ENCODE results near the gene MGME1. TPM values are rescaled to one million over a fixed set of nuclear protein-coding genes. Genes with fewer than 3 reads are reported as not detected.

MGME1 gene
- total RNA-seq, 1 donor from 2014 or later, result 13.9 TPM

DNA sequence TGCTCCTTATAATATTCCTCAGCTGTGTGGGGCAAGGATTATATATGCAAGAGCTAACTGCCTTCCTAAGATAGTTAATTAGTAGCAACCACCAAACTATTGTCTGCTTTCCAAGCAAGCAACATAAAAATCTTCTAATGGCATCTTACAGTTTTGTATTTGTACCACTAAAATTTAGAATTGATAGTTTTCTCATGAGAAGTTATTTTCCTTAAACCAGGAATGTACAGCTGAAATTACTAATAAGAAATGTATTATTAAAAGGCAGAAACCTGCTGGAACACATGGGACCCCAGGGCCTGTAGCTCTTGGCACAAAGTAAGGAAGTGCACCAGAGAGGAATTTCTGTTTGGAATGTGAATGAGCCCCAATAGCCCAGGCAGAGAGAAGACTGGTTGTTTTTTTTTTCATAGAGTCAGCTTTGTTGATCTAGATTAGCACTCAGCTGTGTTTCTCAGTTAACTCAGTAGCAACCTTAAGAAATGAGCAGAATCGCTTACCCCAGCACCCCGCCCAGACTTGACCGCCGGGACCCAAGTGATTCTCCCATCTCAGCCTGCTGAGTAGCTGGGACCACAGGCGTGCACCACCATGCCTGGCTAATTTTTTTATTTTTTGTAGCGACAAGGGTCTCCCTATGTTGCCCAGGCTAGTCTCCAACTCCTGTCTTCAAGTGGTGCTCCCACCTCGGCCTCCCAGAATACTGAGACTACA, 2.6 kb downstream of the MGME1 start:
- DNase-seq (no peak), ATAC-seq (no peak)
- intact Hi-C loops (cut with micrococcal nuclease), result no loop called here

DNA sequence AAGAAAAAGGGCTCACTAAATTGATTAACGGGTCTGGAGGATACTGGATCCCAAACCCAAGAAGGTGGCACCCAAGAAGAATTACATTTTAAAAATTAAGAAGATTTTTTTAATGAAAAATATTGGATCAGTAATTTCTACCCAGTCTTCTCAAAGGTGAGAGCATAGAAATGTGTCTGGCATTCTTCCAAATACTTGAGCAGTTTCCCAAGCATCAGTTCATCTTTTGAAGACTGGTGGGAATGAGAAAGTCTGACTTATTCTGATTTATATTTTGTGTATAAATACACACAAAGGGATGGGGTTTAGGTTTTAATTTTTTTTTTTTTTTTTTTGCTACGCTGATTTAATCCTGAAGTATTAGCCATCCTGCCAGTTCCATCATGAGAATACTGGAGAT, 3.3 kb downstream of the MGME1 start:
- no peak for ATAC-seq
- intact Hi-C loops (cut with micrococcal nuclease), result no loop called here
- no peak for DNase-seq

DNA sequence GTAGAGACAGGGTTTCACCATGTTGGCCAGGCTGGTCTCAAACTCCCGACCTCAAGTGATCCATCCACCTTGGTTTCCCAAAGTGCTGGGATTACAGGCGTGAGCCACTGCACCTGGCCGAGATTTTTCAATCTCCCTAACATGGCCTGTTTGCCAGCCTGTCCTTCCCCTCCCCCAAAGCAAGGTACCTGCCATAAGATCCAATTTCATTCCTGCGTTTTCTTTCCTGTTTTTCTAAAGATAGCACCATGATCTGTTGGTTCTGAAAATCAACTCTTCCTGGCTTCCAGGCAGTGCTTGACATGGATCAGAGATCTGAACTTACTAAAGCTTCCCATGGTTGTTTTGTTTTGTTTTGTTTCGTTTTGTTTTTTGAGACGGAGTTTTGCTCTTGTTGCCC, 7.5 kb downstream of the MGME1 start:
- DNase-seq (no peak), ATAC-seq (no peak)
- intact Hi-C loops (cut with micrococcal nuclease), result no loop called here

DNA sequence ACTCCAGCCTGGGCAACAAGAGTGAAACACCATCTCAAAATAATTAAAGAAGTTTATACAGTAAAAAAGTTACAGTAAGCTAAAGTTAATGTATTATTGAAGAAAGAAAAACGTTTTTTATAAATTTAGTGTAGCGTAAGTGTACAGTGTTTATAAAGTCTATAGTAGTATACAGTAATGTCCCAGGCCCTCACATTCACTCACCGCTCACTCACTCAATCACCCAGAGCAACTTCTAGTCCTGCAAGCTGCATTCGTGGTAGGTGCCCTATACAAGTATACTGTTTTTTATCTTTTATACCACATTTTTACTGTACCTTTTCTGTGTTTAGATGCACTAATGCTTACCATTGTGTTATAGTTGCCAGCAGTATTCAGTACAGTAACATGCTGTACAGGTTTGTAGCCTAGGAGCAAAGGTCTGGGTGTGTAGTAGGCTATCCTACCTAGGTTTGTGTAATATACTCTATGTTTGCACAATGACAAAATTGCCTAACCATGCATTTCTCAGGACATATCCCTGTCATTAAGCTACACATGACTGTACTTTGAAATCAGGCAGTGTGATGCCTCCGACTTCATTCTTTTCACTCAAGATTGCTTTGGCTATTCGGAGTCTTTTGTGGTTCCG, 16.7 kb downstream of the MGME1 start:
- ATAC-seq (no peak), DNase-seq (no peak)
- intact Hi-C loops (cut with micrococcal nuclease), result no loop called here

DNA sequence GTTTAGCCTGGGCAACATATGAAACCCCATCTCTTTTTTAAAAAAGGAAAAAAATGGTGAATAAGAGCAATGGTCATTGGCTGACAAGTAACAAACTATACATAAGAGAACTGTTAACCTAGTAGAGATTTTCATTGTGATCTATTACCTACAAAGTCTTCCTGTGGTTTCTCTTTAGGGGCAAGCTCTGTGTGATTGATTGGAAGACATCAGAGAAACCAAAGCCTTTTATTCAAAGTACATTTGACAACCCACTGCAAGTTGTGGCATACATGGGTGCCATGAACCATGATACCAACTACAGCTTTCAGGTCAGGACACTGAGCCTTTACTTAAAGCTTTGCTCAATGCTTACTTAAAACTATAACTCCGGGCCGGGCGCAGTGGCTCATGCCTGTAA, 19.2 kb downstream of the MGME1 start:
- ATAC-seq (no peak), DNase-seq (no peak)
- intact Hi-C loops (cut with micrococcal nuclease), result no loop called here

DNA sequence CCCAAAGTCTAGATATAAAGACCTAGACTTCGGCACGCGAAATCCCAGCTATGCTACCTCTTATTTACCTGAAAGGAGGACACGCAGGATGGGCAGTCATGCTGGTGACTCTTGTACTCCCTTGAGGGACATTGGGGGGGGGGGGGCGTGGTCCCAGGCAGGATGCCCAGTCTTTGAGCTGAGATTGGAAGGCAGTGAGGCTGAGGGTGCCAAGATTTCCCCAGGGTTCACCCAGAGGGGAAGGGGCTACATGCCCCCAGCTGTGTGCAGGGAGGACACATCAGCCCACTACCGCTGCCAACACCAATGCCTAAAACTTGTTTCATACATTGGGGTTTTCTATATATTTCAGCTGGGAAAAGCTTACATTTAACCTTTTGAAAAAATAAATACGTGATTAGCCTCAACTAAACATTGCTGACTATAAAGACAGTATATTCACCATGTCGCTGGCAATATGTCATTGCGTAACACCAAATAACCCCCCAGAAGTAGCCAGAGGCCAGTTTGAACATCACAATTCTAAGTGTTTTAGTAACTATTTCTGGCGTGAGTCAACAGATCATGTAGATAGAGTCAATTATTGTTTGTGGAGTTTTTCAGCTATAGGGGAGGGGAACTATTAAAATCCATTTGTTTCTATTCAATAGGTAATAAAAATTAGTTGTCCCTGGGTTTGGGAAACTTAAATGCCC, 21.6 kb downstream of the MGME1 start:
- intact Hi-C loops (cut with micrococcal nuclease), result loop anchor here (10.0 kb wide), 1 partner anchor 486 kb away; no protein-coding TSS in a partner anchor
- DNase-seq (no peak), ATAC-seq (no peak)

DNA sequence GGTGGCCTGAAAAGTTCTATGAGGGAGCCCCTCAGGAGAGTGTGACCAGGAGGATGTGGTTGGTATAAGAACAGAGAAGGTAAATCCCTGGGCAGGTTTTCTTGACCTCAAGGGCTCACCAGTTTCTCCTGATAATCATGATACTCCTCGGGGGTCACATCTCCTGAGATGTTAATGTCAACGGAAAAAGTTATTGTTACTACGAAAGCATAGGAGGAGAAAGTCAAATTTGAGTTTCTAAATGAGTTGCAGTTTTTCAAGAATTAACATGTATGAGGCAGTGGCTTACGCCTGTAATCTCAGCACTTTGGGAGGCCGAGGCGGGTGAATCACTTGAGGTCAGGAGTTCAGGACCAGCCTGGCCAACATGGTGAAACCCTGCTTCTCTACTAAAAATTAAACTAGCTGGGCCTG, 23.4 kb downstream of the MGME1 start:
- ATAC-seq (no peak), DNase-seq (no peak)
- intact Hi-C loops (cut with micrococcal nuclease), result loop anchor here (10.0 kb wide), 1 partner anchor 487 kb away; no protein-coding TSS in a partner anchor

DNA sequence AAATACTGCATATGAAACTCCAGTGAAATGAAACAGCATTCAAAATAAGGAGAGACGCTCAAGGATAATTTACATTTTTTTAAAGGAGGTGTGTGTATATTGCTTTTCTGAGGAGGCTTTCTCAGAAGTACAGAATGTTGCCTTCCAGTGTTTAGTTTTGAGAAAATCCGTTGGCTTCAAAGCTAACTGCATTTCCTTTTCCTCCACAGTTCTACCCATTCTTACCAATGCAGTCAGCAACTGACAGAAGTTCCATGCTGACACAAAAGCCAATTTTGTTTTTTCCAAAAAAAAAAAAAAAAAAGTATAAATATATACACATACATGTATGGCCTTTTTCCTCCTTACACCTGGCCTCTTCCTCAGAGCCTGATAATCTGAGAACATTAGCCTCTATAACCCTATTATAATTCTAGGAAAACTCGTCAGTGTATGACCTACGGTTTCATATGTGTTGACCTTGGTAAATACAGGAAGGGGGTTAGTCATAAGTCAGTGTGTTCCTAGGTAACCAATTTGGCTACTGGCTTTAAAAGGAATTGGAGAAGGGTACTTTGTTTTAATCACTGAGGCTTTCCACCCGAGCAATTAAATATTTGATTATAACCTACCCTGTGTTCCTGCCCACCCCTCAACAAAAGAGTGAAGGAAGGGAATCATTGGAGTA, 24.2 kb downstream of the MGME1 start:
- no peak for DNase-seq
- intact Hi-C loops (cut with micrococcal nuclease), result loop anchor here (10.0 kb wide), 1 partner anchor 488 kb away; no protein-coding TSS in a partner anchor
- ATAC-seq, result no peak

DNA sequence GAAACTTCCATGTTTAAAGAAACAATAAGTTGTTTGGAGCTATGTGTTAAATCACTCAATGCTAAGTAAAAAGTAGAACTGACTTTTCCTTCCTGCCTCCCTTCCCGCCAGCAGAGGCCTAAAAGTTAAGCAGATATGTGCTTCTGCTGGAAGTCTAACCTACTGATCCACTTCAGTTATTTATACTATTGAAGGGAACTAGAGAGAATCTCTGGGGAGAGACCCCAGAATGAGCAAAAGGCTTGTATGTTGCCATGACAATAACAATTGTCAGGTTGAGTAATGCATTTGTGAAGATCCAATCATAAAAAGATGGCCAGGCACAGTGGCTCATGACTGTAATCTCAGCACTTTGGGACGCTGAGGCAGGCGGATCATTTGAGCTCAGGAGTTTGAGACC, 24.7 kb downstream of the MGME1 start:
- no peak for ATAC-seq
- no peak for DNase-seq
- intact Hi-C loops (cut with micrococcal nuclease), result loop anchor here (10.0 kb wide), 1 partner anchor 489 kb away; no protein-coding TSS in a partner anchor

DNA sequence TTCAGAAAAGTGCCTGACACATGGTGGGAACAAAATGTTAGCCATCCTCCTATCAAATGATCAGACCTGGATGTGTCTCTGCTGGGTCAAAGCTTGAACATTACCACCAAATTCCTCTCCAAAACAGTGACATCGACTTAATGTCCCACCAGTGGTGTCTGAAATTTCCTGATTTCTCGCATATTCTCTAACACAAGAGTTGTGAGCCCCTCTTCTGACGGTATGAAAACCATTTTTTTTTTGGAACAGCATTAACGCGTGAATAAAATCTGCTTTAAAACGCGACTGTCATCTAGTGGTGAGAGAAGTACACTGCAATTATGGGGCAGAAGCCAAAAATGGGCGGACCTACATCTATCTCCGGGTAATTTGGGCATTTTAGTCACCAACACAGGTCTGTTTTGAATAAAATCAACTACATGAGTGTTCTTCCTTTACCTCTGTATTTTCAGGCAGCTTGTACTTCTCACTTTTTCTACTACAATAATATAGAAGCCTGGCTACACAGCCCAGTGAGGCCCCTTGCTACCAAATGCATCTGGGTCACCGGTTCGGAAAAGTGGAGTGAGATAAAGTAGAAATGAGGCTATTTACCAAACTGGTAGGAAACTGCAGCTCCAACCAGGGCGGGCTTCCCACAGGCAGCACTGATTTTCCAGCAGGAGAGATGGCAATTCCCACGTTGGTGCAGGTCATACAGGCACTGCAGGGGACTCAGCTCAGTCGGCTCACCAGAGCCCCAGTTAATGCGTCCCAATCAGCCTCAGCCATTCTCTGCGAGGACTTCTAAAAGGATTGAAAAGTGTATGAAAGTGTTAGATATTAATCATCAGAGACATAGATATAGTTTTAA, 27.4 kb downstream of the MGME1 start:
- intact Hi-C loops (cut with micrococcal nuclease), result loop anchor here (10.0 kb wide), 1 partner anchor 491 kb away; no protein-coding TSS in a partner anchor
- ATAC-seq, result peak; percentile 71
- no peak for DNase-seq

DNA sequence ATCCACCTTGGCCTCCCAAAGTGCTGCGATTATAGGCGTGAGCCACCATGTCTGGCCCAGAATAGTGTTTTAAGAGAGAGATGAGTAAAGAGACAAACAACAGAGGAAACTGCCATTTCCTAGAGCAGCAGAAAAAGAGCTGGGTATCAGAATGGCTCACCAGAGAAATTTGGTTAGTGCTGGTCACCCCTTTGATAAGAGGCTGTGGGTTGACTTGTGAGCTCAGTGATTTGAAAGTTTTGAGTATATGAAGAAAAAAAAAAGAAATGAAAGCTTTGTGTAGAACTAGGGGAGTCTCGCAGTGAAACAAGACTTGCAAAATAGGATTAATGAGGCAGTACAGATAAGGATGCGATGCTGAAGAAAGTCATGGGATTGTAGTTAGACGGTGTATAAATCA, 29.6 kb downstream of the MGME1 start:
- no peak for DNase-seq
- ATAC-seq, result no peak
- intact Hi-C loops (cut with micrococcal nuclease), result loop anchor here (10.0 kb wide), 1 partner anchor 494 kb away; no protein-coding TSS in a partner anchor

DNA sequence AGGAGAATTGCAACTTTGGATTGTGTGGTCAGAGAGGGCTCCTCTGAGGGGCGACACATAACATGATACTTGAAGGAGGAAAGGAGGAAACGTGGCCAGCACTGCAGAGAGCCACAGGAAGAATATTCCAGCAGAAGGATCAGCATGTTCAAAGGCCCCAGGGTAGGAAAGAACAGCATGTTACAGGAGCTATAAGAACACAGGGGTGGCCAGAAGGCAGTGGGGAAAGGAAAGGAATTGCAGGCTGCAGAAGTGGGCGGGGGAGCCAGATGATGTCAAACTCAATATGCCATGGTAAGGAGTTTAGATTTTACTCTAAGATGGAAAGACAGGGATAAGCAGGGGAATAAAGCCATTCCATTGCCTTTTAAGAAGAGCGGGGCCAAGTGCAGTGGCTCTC, 30.7 kb downstream of the MGME1 start:
- ATAC-seq, result no peak
- no peak for DNase-seq
- intact Hi-C loops (cut with micrococcal nuclease), result loop anchor here (10.0 kb wide), 1 partner anchor 495 kb away; no protein-coding TSS in a partner anchor

DNA sequence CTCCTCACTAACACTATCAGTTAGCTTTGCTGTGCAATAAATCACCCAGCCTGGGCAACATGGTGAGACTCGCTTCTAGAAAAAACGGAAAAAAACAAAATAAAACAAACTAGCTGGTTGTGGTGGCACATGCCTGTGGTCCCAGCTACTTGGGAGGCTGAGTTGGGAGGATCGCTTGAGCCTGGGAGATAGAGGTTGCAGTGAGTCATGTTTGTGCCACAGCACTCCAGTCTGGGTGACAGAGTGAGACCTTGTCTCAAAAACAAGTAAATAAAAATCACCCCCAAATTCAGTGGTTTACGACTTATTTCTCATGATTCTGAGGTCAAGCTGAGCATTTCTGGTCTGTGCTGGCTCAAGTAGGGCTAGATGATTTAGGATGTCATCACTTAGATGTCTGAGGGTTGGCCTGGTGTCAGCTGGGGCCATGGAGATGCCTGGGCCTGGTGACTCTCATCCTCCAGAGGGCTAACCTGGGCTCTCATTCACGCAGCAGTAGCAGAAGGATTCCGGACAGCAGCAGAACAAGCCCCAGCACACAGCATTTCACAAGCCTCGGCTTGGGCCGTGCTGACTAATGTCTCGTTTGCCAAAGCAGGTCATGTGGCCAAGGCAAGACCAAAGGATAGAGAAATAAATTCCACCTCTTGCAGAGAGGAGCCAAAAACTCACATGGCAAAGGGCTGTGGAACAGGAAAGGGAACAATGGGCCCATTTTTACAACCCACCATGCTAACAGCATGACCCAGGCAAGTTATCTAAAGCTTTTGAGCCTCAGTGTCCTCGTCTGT, 32.5 kb downstream of the MGME1 start:
- intact Hi-C loops (cut with micrococcal nuclease), result no loop called here
- DNase-seq, result peak; percentile 64
- ATAC-seq, result peak; percentile 95

DNA sequence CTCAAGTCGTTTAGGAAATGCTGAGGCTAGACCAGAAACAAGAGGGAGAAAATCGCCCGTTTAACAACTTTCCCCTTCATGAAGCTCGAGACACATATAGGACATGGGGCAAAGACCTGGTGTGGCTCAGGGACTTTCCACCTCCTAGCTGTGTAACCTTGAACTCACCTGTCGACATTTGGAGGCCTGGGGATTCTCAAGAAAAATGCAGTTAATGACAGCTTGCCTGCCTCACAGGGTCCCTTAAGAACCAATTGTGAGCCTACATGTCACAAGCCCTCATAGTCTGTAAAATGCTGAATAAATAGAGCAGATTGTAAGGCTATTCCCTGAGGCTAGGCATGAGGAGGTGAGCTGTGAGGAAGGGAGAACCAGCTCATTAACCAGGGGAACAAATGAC, 35.1 kb downstream of the MGME1 start:
- ATAC-seq (no peak), DNase-seq (no peak)
- intact Hi-C loops (cut with micrococcal nuclease), result no loop called here

DNA sequence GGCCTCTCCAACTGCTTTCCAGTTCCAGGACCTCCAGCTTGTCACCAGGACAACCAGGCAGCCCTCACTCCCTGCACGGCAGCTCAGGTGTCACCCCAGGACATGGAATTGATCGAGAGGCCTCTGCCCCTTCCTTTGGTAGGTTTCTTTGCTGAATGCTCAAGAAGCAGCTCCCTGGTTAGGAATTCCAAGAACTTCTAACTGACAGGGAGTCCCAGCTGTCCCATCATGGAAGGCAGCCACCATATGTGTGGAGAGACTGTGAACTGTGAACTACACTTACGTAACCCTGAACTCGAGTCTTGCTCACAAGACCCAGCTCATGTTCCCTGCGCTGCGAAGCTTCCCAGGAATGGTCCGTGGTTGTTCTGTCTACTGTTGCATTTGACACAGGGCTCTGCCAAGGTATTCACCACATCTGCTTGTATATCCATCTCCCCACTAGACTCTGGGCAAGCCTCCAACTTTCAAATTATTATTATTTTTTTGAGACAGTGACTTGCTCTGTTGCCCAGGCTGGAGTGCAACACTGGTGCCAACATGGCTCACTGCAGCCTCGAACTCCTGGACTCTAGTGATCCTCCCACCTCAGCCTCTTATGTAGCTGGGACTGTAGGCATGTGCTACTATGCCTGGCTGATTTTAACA, 35.7 kb downstream of the MGME1 start:
- intact Hi-C loops (cut with micrococcal nuclease), result no loop called here
- ATAC-seq, result no peak
- no peak for DNase-seq

DNA sequence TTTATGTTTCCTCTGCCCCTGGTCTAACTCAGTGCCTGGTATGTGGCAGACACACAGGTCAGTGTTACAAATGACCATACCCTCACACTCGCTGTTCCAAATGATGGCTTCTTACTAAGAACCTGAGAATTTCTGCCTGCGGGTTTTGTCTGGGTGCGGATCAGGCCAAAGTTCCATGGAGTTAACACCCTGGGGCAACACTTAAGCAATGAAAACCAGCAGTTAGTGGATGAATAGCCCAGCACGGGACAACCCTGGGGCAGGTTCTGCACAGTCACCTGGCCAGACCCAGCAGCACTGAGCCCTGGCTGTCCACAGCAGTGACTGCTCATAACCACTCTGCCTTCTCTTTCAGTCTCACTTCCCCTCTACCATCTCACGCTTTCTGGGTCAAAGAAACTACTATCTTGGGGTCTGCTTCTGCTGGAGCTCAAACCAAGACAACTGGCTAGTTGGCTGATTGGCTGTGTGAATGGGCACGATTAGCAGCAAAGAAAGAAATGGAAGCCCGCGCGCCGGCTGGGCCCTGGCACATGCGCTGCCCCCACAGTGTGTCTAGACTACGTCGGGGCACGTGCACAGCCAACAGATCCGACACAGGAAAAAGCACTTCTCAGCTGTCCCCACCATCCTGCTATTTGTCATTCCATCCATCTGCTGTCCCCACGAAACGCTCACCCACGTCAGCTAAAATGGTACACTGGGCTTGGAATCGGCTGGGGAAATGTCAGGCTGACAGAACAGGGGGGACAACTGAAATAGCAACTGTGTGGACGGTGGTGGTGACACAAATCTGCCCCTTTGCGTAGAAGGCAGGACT, 36.6 kb downstream of the MGME1 start:
- intact Hi-C loops (cut with micrococcal nuclease), result no loop called here
- no peak for DNase-seq
- ATAC-seq, result no peak

DNA sequence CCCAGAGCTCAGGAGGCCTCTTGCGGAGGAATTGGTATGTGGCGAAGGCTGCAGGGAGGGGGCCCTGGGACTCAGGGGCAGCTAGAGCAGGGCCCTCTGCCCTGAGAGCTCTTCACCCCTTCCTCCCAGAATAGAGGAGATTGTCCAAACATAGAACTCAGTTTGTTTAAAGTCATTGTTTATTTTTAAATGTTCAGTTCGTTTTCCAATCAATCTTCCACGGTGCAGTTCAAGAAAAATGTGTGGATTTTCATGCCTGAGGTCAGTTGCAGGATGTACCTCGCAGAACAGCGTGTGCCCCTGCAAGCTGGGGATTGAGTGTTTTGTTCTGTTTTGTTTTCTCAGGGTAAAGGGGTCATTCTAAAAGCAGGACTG, 37.2 kb downstream of the MGME1 start:
- no peak for ATAC-seq
- intact Hi-C loops (cut with micrococcal nuclease), result no loop called here
- no peak for DNase-seq

Data from left ventricle myocardium superior (tissue), 1 donor.